Naive B cell (primary cell): ENCODE results near the gene SAP30BP. TPM values are rescaled to one million over a fixed set of nuclear protein-coding genes. Genes with fewer than 3 reads are reported as not detected.

ENCODE experiments used
- ATAC-seq, 2 donors: fragments of 150-1000 bp; cut with Tn5 transposase; 2 replicates each; pipeline ENCODE4 v1.10.0; 2021; ENCODE audit warnings: low read depth in 2 of 2, mild to moderate bottlenecking in 2 of 2, moderate library complexity in 2 of 2
- DNase-seq: peaks from one replicate; pipeline ENCODE4 v3.0.0; 2022
- H3K27ac Mint-ChIP-seq, 6 donors: one replicate each; pipeline ENCODE4 v1.8.0; 2020 to 2022; ENCODE audit warnings: mild to moderate bottlenecking in 6 of 6, mixed read lengths in 6 of 6, moderate library complexity in 5 of 6, inconsistent platforms in 2 of 6
- H3K27me3 Mint-ChIP-seq, 3 donors: one replicate each; pipeline ENCODE4 v1.8.0; 2021 to 2022; ENCODE audit warnings: mixed read lengths in 3 of 3, mild to moderate bottlenecking in 1 of 3
- H3K36me3 Mint-ChIP-seq, 2 donors: one replicate each; pipeline ENCODE4 v1.8.0; 2020 to 2022; ENCODE audit warnings: mixed read lengths in 2 of 2, inconsistent platforms in 1 of 2, mild to moderate bottlenecking in 1 of 2
- H3K4me1 Mint-ChIP-seq, 3 donors: one replicate each; pipeline ENCODE4 v1.8.0; 2020 to 2022; ENCODE audit warnings: mixed read lengths in 3 of 3, inconsistent platforms in 1 of 3, mild to moderate bottlenecking in 1 of 3, moderate library complexity in 1 of 3
- H3K4me3 Mint-ChIP-seq, 8 donors: one replicate each; pipeline ENCODE4 v1.8.0; 2020 to 2022; ENCODE audit warnings: mild to moderate bottlenecking in 8 of 8, mixed read lengths in 8 of 8, moderate library complexity in 8 of 8, inconsistent platforms in 2 of 8
- H3K9me3 Mint-ChIP-seq, 7 donors: one replicate each; pipeline ENCODE4 v1.8.0; 2020 to 2022; ENCODE audit warnings: mixed read lengths in 7 of 7, mild to moderate bottlenecking in 5 of 7, inconsistent platforms in 2 of 7, moderate library complexity in 1 of 7
- polyA plus RNA-seq, 6 donors: library from polyadenylated mRNA; unstranded; fragments of 300-500 nt; fragmentation: Illumina TruSeq; gene quantifications; one replicate each; pipeline ENCODE4 v1.2.3, GENCODE V29; 2021; ENCODE audit warnings: low read depth in 6 of 6

SAP30BP gene
- 100 to 1,000 TPM in 1 of 6 donors, 10 to 100 TPM in 5; 72.3 to 105 (median 95.6) TPM for polyA plus RNA-seq

DNA sequence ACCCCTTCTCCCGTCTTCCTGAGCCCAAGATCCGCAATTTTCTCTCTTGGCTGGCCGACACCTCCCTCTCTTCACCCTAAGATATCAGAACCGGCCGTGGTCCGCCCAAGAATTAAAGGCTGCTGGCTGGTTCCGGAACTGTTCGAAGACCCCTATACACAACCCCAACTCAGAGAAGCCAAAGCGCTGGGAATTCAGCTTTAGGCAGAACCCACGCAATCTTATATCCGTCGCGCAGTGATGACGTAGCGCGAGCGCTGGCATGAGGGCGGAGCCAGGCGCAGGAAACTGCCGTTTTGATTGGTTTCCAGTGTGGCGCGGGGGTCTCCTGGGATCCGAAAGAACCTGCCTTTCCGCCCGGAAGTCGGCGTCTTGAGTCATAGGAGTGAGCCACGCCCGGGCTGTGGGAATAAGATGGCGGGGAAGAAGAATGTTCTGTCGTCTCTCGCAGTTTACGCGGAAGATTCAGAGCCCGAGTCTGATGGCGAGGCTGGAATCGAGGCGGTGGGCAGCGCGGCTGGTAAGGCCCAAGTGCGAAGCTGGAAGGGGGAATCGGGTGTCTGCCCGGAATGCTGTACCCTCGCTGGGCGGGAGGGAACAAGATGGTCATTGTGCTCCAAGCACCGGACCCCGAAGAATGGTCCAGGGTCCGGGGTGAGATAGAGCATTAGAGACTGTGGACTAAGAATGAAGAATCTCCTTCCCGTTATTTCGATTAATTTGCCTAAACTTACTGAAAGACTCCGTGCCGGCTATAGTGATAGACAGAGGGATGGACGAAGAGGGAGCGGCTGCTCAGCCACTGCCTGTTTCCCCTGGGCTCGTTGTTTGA lies at the start of gene SAP30BP, which contains the start of gene RECQL5:
TSS of gene SAP30BP (plus strand) at position 380 of the 832 bp plus-strand sequence. CDS start at position 415, 35 bp downstream.
TSS of gene RECQL5 (minus strand) at position 196 of the 832 bp plus-strand sequence. CDS start 597 bp downstream, outside the sequence.
- DNase-seq = peak; percentile 93

GRCh38 chr17:75617675-75618074 lies 49.5 kb upstream of the SAP30BP start:
- ATAC-seq (no peak), DNase-seq (no peak)
- Mint-ChIP-seq H3K27me3 (no peaks in the 10 kb centered on the region), H3K4me3 (no peak overlapping the region), H3K4me1 (peaks cover 0 to 7% (median 2%) of the 10 kb centered on the region in 3 donors), H3K9me3 (no peaks in the 10 kb centered on the region), H3K36me3 (peaks cover 0 to 8% of the 10 kb centered on the region in 2 donors), H3K27ac (no peak overlapping the region)

More for the DNA sequence above, at the start of gene SAP30BP, which contains the start of gene RECQL5:
- no peaks in the 10 kb centered on the region for H3K27me3 Mint-ChIP-seq
- peak within 1 kb of the TSS in 6 of 8 donors; percentile 42 to 87 (median 52) for H3K4me3 Mint-ChIP-seq
- peak; percentile 64 to 66 for ATAC-seq
- H3K36me3 Mint-ChIP-seq = peaks cover 8 to 12% of the 10 kb centered on the region in 2 donors
- peaks cover 28 to 51% (median 31%) of the 10 kb centered on the region in 3 donors for H3K4me1 Mint-ChIP-seq
- peak within 1 kb of the TSS in 3 of 6 donors; percentile 32 to 100 (median 96) for H3K27ac Mint-ChIP-seq
- H3K9me3 Mint-ChIP-seq = peaks cover 0 to 2% (median 0%) of the 10 kb centered on the region in 7 donors

GRCh38 chr17:75619506-75620431 lies 47.4 kb upstream of the SAP30BP start:
- DNase-seq (no peak), ATAC-seq (peak in 1 of 2 donors; percentile 23)

GRCh38 chr17:75621489-75621888 lies 45.6 kb upstream of the SAP30BP start:
- Mint-ChIP-seq H3K27me3 (no peaks in the 10 kb centered on the region), H3K36me3 (peaks cover 0 to 11% of the 10 kb centered on the region in 2 donors), H3K27ac (no peak overlapping the region), H3K4me1 (peaks cover 0 to 12% (median 2%) of the 10 kb centered on the region in 3 donors), H3K9me3 (no peaks in the 10 kb centered on the region), H3K4me3 (no peak overlapping the region)
- DNase-seq (no peak), ATAC-seq (no peak)

More at GRCh38 chr17:75619506-75620431, 47.4 kb upstream of the SAP30BP start:
- H3K4me3 Mint-ChIP-seq = no peak overlapping the region
- H3K9me3 Mint-ChIP-seq = no peaks in the 10 kb centered on the region
- peaks cover 0 to 11% of the 10 kb centered on the region in 2 donors for H3K36me3 Mint-ChIP-seq
- H3K27ac Mint-ChIP-seq = peak overlapping the region in 1 of 6 donors; percentile 18
- H3K27me3 Mint-ChIP-seq = no peaks in the 10 kb centered on the region
- H3K4me1 Mint-ChIP-seq = peaks cover 0 to 9% (median 2%) of the 10 kb centered on the region in 3 donors

GRCh38 chr17:75622076-75622475 lies 45.1 kb upstream of the SAP30BP start:
- peak overlapping the region in 3 of 6 donors; percentile 4 to 67 (median 58) for H3K27ac Mint-ChIP-seq
- no peaks in the 10 kb centered on the region for H3K27me3 Mint-ChIP-seq
- ATAC-seq (no peak), DNase-seq (no peak)
- H3K4me1 Mint-ChIP-seq = peaks cover 0 to 12% (median 2%) of the 10 kb centered on the region in 3 donors
- peaks cover 0 to 11% of the 10 kb centered on the region in 2 donors for H3K36me3 Mint-ChIP-seq
- no peaks in the 10 kb centered on the region for H3K9me3 Mint-ChIP-seq
- H3K4me3 Mint-ChIP-seq = no peak overlapping the region

GRCh38 chr17:75622771-75623273 lies 44.3 kb upstream of the SAP30BP start:
- peak overlapping the region in 3 of 6 donors; percentile 58 to 88 (median 74) for H3K27ac Mint-ChIP-seq
- H3K4me1 Mint-ChIP-seq = peaks cover 0 to 12% (median 2%) of the 10 kb centered on the region in 3 donors

GRCh38 chr17:75623386-75623785 lies 43.8 kb upstream of the SAP30BP start:
- no peak for ATAC-seq

More at GRCh38 chr17:75622771-75623273, 44.3 kb upstream of the SAP30BP start:
- H3K27me3 Mint-ChIP-seq = no peaks in the 10 kb centered on the region
- no peak for DNase-seq
- no peak for ATAC-seq
- H3K36me3 Mint-ChIP-seq = peaks cover 0 to 11% of the 10 kb centered on the region in 2 donors
- H3K9me3 Mint-ChIP-seq = no peaks in the 10 kb centered on the region
- peak overlapping the region in 1 of 8 donors; percentile 33 for H3K4me3 Mint-ChIP-seq

GRCh38 chr17:75624021-75624420 lies 43.1 kb upstream of the SAP30BP start:
- ATAC-seq (no peak), DNase-seq (no peak)
- no peaks in the 10 kb centered on the region for H3K27me3 Mint-ChIP-seq
- H3K9me3 Mint-ChIP-seq = no peaks in the 10 kb centered on the region
- peaks cover 0 to 11% of the 10 kb centered on the region in 2 donors for H3K36me3 Mint-ChIP-seq
- H3K4me1 Mint-ChIP-seq = peaks cover 0 to 12% (median 2%) of the 10 kb centered on the region in 3 donors
- no peak overlapping the region for H3K4me3 Mint-ChIP-seq
- peak overlapping the region in 1 of 6 donors; percentile 47 for H3K27ac Mint-ChIP-seq

More at GRCh38 chr17:75623386-75623785, 43.8 kb upstream of the SAP30BP start:
- Mint-ChIP-seq H3K9me3 (no peaks in the 10 kb centered on the region), H3K4me1 (peaks cover 0 to 12% (median 2%) of the 10 kb centered on the region in 3 donors), H3K27me3 (no peaks in the 10 kb centered on the region), H3K27ac (peak overlapping the region in 1 of 6 donors; percentile 25), H3K36me3 (peaks cover 0 to 11% of the 10 kb centered on the region in 2 donors), H3K4me3 (no peak overlapping the region)
- DNase-seq = no peak

GRCh38 chr17:75624714-75625345 lies 42.3 kb upstream of the SAP30BP start:
- H3K27me3 Mint-ChIP-seq = no peaks in the 10 kb centered on the region
- no peaks in the 10 kb centered on the region for H3K9me3 Mint-ChIP-seq
- no peak for DNase-seq
- peaks cover 0 to 11% of the 10 kb centered on the region in 2 donors for H3K36me3 Mint-ChIP-seq
- no peak overlapping the region for H3K27ac Mint-ChIP-seq
- ATAC-seq = no peak
- H3K4me1 Mint-ChIP-seq = peaks cover 0 to 12% (median 2%) of the 10 kb centered on the region in 3 donors
- no peak overlapping the region for H3K4me3 Mint-ChIP-seq

DNA sequence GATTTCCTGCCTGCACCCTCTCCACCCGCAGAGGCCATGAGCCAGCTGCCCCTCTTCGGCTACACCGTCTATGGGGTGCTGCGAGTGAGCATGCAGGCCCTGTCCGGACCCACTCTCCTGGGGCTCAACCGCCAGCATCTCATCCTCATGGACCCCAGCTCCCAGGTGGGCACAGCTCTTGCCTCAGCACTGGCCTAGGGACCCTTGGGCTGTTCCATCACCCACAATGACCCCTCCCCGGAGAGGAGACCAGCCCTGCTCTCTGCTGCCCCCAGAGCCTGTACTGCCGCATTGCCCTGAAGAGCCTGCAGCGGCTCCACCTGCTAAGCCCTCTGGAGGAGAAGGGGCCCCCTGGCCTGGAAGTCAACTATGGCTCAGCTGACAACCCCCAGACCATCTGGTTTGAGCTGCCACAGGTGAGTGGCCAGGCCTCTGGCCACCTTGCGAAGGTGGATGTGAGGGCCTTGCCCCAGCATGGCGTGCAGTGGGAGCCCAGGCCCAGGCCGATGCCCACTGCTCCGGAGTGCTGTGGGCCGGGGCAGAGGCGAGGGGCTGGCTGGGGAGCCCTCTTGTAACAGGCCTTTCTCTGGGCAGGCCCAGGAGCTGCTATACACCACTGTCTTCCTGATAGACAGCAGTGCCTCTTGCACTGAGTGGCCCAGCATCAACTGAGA lies 41.2 kb upstream of the SAP30BP start:
- ATAC-seq = peak; percentile 55 to 70
- DNase-seq = peak; percentile 15
- Mint-ChIP-seq H3K4me3 (no peak overlapping the region), H3K36me3 (peaks cover 0 to 11% of the 10 kb centered on the region in 2 donors), H3K9me3 (no peaks in the 10 kb centered on the region), H3K27me3 (no peaks in the 10 kb centered on the region), H3K4me1 (peaks cover 0 to 12% (median 2%) of the 10 kb centered on the region in 3 donors), H3K27ac (peak overlapping the region in 3 of 6 donors; percentile 41 to 57 (median 49))

DNA sequence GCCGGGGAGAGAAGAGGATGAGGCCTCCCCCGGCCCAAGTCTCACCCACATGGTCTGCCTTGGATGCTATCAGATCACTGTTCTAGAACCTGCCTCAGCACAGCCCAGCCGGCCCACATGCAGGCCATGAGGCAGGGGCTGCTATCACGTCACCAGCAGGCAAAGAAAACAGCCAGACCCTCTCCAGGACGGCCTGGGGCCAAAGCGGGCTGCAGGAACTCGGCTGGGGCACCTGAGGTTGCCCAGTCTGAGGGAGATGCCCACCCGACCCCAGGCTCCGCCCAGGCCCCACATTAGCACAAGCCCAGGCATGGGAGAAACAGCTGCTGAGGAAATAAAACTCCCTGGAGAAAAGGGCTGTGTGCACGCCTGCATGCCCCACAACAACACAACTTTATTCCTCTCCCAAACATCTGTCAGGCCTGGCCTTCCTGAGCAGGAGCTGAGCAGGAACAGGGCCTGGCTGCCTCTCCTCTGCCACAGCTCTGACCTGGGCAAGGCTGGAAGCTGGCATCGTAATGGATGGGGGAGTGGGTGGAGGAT lies 40.6 kb upstream of the SAP30BP start:
- Mint-ChIP-seq H3K4me1 (peaks cover 0 to 12% (median 2%) of the 10 kb centered on the region in 3 donors), H3K9me3 (no peaks in the 10 kb centered on the region), H3K36me3 (peaks cover 0 to 11% of the 10 kb centered on the region in 2 donors), H3K27ac (peak overlapping the region in 2 of 6 donors; percentile 56 to 57), H3K4me3 (no peak overlapping the region), H3K27me3 (no peaks in the 10 kb centered on the region)
- ATAC-seq (no peak), DNase-seq (no peak)
